Measurements from ENCODE around the gene CDHR2.
"Not testable (repeated sequence)": the region's sequence is repeated elsewhere in the genome, so short reads cannot be mapped to it uniquely, and the experiment has no call there.

CDHR2 gene

DNA sequence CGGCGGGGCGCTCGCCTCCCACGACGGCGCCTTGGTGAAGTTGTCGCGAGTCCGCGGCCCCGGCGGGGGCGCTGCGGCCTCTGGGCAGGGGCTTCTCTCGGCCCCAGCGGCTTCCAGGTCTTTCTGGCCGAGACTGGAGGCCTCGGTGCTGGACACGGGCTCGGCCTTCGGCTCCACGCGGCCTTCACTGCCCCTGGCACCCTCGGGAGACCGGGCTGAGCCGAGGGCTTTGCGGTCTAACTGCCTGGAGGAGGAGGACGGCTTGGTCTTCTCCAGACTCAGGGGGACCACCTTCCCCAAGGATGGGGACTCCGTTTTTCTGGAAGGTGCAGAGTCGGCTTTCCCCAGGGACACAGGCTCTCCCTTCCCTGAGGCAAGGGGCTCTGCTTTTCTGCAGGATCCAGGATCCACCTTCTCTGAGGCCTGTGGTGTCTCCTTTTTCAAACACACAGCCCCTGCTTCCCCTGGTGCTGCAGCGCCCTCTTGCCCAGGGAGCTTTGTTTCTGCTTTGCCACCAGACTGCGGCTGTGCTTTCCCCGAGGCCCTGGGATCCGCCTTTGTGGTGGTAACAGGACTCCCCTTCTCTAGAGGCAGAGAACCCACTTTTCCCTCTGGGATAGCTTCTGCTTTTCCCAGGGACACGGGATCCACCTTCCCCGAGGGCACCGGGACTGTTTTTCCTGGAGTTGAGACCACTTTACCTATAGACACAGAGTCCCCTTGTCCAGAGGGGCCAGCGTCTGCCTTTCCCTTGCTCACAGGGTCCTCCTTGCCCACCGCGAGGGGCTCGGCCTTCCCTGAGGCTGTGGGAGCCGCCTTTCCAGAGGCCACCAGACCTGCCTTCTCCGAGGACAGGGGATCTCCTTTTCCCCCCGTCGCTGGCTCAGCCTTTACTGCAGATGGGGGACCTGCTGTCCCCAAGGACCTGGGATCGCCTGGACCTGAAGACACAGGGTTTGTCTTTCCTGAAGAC, 48.6 kb downstream of the CDHR2 start:
- DNase-seq (ENCODE audit: low read depth), result no peak

GRCh38 chr5:176599749-176600430, 50.7 kb downstream of the CDHR2 start:
- not testable (repeated sequence) for DNase-seq (ENCODE audit: low read depth)

DNA sequence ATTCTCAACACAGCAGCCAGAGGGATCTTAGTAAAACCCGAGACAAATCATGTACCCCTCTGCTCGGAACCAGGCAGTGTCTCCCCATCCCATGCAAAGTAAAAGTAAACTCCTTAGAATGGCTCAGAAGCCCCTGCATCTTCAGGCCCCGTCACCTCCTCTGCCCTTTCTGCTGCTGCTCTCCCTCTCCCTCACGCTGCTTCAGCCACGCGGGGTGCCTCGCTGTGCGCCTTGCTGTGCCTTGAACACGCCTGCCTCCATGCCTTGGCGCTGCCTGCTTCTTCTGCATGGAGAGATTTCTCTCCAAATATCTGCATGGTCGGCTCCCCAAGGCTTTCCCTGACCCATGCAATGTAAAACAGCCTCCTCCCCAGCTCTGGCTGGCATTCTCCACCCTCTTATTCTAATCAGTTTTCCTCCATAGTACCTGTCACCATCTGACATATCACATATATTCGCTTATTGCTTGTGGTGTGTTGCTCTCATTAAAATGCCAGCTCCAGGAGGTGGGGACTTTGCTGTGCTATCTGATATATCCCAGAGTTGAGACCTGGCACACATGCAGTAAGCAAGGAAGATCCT, 52.9 kb downstream of the CDHR2 start:
- DNase-seq (ENCODE audit: low read depth), result no peak

GRCh38 chr5:176603091-176603490, 53.9 kb downstream of the CDHR2 start:
- no peak for DNase-seq (ENCODE audit: low read depth)

- no peak for DNase-seq (ENCODE audit: low read depth)
Observed at GRCh38 chr5:176606032-176606431, 56.9 kb downstream of the CDHR2 start.

- no peak for DNase-seq (ENCODE audit: low read depth)
Observed at GRCh38 chr5:176606875-176607274, 57.7 kb downstream of the CDHR2 start.

DNA sequence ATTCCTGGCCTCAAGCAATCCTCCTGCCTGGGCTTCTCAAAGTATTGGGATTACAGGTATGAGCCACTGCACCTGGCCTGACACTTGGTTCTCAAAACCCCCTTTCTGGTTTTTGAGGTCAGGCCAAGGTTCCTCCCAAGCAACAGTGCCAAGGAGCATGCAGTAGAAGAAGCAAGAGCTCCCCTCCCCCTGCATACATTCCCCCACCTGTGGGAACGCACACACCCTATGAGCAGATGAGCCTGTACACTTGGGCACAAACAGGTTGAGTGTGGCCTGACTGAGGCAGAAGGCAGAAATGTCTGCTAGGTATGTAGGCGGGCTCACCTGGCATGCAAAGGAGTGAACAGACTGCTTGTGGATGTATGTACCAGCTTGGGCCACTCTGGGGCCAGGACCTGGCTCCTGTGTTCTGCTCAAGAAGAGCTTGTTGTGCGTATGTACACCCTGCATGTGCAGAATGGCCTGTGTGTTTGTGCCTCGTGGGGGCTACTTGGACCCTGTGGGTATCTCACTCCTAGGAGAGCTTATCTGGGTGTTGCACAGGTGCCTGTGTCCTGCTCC, 59.1 kb downstream of the CDHR2 start:
- DNase-seq (ENCODE audit: low read depth), result no peak

DNA sequence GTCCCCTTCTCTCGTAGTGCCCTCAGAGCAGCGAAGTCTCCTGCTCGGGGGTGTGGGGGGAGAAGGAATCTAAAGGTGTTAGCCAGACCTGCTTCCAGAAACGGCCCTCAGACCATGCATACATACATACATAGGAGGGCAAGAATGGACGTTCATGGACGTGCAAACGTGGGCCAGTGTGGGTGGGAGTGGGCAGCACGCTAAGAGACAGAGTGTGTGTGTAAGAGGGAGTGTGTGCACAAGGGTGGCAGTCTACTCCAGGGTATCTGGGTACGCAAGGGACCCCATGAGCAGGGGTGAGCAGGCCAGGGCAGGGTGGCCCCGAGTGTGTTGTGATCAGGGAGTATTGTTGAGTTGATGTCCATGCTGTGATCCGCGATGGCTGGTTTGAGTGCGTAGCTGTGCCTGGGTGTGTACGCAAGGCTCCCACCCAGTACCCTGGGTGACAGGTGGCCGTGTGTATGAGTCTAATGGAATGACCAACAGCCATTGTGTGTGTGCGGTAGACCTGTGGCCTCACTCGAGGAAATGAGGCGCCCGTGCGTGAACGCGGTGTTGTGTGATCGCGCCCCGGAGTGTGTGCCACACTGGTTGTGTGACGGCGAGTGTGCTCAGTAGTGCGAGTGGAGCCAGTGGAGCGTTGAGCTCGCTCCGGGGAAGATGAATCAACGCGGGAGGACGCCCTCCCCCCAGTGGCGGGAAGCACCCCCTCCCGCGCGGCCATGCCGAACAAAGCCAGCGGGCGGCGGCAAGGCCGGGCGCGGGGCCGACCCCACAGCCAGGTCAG, 60.0 kb downstream of the CDHR2 start:
- no peak for DNase-seq (ENCODE audit: low read depth)

DNA sequence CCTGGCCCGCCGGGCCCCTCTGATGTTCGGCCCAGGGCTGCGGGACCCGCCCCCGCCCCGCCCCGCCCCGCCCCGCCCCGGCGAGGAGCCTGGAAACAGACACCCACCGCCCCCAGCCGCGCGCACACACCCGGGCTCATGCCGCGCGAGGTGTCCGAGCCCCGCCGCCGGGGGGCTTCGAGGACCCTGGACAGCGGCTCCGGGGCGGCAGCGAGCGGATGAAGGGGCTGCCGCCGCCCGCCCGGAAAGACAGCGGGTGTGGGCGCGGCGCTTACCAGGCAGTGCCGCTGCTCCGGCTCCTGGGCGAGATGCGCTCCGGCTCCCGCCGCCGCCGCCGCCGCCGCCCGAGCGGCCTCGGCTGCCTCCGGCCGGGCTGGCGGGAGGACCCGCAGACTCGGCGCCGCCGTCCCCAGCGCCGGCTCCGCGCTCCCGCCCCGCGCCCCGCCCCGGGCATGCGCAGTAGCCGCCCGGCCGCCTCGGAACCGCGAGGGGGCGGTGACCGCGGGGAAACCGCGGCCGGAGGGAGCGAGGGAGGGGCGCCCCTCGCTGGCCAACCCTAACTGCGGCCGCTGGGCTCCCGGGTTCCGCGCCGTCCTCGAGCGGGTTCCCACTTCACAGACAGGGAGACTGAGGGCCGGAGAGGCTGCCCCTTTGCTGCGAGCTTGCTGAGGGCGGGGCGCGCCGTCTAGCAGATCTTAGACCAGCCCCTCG, 60.7 kb downstream of the CDHR2 start, which contains the start of gene GPRIN1:
GPRIN1 (minus strand) TSS at position 433 of the 711 bp plus-strand sequence. CDS start 10,322 bp downstream, outside the sequence.
- peak; percentile 27 for DNase-seq (ENCODE audit: low read depth)

- no peak for DNase-seq (ENCODE audit: low read depth)
Observed at GRCh38 chr5:176610435-176610773, 61.3 kb downstream of the CDHR2 start.

DNA sequence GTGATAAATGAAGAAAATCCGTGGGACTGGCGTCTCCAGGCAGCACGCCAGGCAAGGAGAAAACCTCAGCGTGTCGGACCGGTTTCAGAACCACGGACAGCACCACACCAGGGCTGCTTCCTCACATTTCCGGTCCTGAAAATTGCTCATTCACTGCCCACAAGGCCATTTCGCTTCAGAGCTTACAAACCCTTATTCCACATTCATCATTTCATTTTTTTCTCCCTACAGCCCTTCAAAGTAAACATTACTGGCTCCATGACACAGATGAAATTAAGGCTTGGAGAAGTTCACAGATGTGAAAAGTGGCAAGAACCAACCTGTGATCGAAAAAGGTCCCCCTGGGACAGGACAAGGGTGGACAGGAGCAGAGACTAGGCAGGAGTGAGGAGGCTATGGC, 62.3 kb downstream of the CDHR2 start:
- DNase-seq (ENCODE audit: low read depth), result peak; percentile 67

- no peak for DNase-seq (ENCODE audit: low read depth)
Observed at GRCh38 chr5:176612008-176612407, 62.9 kb downstream of the CDHR2 start.

DNA sequence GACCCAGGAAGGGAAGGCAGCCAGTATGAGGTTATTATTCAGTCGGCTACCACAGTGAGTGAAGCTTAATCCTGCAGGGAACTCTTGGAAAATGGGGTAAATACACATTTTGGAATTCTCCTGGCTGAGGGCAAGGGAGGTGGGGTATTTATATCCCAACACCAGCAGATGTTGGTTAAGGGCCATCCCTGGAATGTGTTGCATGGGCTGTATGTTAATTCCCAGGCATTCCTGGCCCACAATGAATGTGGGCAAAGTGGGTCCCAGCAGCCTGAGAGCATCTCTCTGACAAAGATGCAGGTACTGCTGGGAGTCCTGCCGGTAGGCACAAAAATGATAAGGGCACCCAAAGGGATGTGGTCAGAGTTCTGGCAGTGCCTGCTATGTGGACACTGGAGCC, 63.7 kb downstream of the CDHR2 start:
- DNase-seq (ENCODE audit: low read depth), result no peak

- DNase-seq (ENCODE audit: low read depth), result peak; percentile 39
Observed at GRCh38 chr5:176614805-176615478, 65.8 kb downstream of the CDHR2 start.

DNA sequence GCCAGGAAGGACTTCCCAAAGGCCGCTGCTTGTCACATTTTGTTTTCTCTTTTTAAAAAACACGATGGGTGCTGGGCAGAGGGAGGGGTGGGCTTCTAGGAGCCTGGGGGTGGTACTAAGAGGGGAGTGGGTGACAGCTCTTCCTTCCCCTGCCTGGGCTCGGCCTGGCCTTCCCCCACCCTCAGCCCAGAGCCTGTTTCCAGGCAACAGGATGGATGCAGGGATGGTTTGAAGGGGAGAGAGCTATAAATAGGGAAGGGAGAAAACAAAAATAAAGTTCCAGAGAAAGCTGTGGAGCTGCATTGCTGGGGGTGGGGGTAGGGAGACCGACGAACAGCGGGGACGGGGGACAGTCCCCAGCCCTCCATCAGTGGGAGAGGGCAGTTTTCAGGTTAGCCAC, 67.4 kb downstream of the CDHR2 start:
- DNase-seq (ENCODE audit: low read depth), result no peak

- no peak for DNase-seq (ENCODE audit: low read depth)
Observed at GRCh38 chr5:176618783-176619182, 69.6 kb downstream of the CDHR2 start.

- peak; percentile 75 for DNase-seq (ENCODE audit: low read depth)
Observed at GRCh38 chr5:176619203-176619568, 70.0 kb downstream of the CDHR2 start.

DNA sequence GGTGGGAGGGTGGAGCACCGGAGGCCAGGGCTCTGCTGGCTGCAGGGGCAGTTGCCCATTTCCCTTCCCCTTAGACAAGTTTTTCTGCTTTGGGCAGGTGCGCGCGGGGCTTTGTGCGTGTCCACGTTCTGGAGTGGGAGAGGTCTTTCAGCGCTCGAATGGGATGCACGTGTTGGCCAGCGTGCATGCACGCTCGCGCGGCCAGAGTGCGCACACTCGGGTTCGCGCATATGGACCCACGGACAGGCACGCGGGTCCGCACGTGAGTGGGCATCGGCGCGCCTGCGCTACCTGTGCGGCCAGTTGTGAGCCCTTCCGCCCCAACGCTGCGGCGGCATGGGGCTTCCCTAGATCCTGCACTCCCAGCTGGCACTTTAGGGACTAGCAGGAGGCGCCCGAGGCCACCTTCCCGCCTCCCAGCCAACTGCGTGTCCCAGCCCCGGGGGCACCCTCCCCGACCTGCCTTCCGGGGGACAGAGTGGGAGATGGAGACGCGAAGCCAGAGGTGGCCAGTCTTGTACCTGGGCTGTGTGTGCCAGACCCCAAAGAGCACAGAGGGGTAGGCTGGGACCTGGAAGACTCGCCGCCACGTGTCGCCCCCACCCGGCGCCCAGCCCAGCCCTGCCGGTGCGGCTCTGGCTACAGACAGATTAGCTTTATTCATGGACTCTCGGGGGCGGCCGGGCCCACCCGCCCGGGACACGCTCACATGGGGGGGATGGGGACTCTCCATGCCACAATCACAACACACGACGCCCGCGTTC, 70.6 kb downstream of the CDHR2 start:
- no peak for DNase-seq (ENCODE audit: low read depth)

DNA sequence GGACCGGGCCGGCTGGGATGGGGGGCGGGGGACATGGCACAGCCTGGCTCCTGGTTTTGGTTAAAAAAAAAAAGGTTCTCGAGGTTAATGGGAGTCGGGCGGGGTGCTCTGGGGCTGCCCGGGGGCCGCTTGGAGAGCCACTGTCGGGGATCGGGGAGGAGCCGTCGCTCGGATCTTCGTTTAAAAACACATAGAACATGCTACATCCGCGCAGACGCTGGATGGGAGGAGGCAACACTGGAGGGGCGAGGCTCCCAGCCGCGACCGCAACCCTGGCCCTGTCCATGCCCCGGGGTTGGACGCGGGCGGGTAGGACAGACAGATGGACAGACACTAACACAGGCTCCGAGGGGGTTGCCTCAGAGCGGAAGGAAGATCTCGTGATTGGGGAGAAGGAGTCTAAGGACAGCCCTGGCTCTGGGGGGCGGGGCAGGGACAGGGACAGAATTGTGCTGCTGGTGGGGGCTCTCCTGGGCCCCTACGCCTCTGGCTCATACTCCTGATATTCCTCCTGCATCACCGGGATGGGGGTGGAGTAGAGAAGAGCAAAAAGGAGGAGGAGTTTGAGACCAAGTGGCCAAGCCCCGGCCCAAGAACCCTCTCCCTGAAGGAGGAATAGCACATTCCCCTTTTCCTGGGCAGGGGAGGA, 71.3 kb downstream of the CDHR2 start:
- DNase-seq (ENCODE audit: low read depth), result no peak

All from fibroblast of gingiva (primary cell).